ENCODE measurements around the gene TAB2. TPM values are rescaled to one million over a fixed set of nuclear protein-coding genes. Genes with fewer than 3 reads are reported as not detected.

The TAB2 gene
- total RNA-seq, 4 donors from 2014 or later = 48.2 to 84.6 (median 52.8) TPM

- TF ChIP-seq POLR2A (IDR thresholded peaks at IDR 0.05) (no peak), CTCF (IDR thresholded peaks at IDR 0.05) (no peak)
- Histone ChIP-seq H3K27ac (no peak overlapping the region), H3K36me3 (peaks cover 0 to 7% (median 0%) of the 10 kb centered on the region in 3 donors), H3K27me3 (no peaks in the 10 kb centered on the region), H3K4me3 (no peak overlapping the region), H3K4me1 (no peaks in the 10 kb centered on the region), H3K9me3 (no peaks in the 10 kb centered on the region)
- no peak for DNase-seq
Measured at GRCh38 chr6:149393002-149393679, 75.6 kb downstream of the TAB2 start.

DNA sequence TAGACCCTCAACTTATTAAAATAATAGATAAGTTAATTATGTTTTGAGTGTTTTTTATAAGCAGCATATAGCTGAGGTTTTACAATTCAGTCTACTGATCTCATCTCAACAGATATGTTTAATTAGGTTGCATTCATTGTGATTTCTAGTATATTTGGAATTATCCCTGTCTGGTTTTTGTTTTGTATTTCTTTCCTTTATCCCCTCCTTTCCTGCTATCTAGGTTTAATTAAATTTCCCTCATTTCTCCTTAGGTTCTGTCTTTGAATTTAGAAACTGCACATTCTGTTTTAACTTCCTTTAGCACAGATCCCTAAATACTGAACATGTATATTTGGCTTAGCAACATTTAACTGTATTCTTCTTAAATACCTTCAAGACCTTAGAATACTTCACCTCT lies 77.7 kb downstream of the TAB2 start:
- Histone ChIP-seq H3K9me3 (no peaks in the 10 kb centered on the region), H3K27ac (no peak overlapping the region), H3K4me1 (no peaks in the 10 kb centered on the region), H3K36me3 (peaks cover 0 to 22% (median 0%) of the 10 kb centered on the region in 3 donors), H3K27me3 (no peaks in the 10 kb centered on the region), H3K4me3 (no peak overlapping the region)
- no peak for TF ChIP-seq POLR2A (IDR thresholded peaks at IDR 0.05)
- no peak for TF ChIP-seq CTCF (IDR thresholded peaks at IDR 0.05)
- DNase-seq = no peak

GRCh38 chr6:149397384-149397783 lies 79.9 kb downstream of the TAB2 start:
- DNase-seq = no peak
- TF ChIP-seq CTCF (IDR thresholded peaks at IDR 0.05) (no peak), POLR2A (IDR thresholded peaks at IDR 0.05) (no peak)
- Histone ChIP-seq H3K27me3 (no peaks in the 10 kb centered on the region), H3K27ac (no peak overlapping the region), H3K36me3 (peaks cover 0 to 28% (median 0%) of the 10 kb centered on the region in 3 donors), H3K4me3 (no peak overlapping the region), H3K9me3 (no peaks in the 10 kb centered on the region), H3K4me1 (no peaks in the 10 kb centered on the region)

DNA sequence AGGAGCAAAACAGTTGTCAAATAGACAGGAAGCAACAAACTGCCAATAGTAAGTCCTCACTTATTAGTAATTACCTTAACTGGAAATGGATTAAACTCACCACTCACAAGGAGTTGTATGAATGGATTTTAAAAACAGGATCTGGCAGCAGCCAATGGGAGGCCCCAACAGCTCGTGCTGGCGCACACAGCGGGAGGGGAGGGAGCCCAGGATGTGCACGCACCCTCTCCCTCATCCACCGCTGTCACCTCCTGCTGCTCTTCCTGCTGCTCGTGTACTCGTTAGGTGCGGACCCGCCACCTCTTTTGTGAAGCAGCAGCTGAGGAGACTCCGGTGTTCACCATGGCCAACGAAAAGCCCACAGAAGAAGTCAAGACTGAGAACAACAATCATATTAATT lies 82.5 kb downstream of the TAB2 start, which contains the start of gene SUMO4:
Gene SUMO4 (plus strand): TSS at position 213 of the 400 bp plus-strand sequence. CDS start 130 bp downstream, at position 343.
- peaks cover 0 to 33% (median 0%) of the 10 kb centered on the region in 3 donors for H3K36me3 ChIP-seq
- H3K4me1 ChIP-seq = no peaks in the 10 kb centered on the region
- TF ChIP-seq CTCF (IDR thresholded peaks at IDR 0.05) = no peak
- TF ChIP-seq POLR2A (IDR thresholded peaks at IDR 0.05) = no peak
- no peak within 1 kb of the TSS for H3K27ac ChIP-seq
- H3K4me3 ChIP-seq = no peak within 1 kb of the TSS
- no peak for DNase-seq
- H3K27me3 ChIP-seq = no peaks in the 10 kb centered on the region
- no peaks in the 10 kb centered on the region for H3K9me3 ChIP-seq

- no peaks in the 10 kb centered on the region for H3K4me1 ChIP-seq
- no peak for DNase-seq
- H3K9me3 ChIP-seq = no peaks in the 10 kb centered on the region
- no peak for TF ChIP-seq CTCF (IDR thresholded peaks at IDR 0.05)
- no peak for TF ChIP-seq POLR2A (IDR thresholded peaks at IDR 0.05)
- H3K27ac ChIP-seq = no peak overlapping the region
- peaks cover 0 to 23% (median 0%) of the 10 kb centered on the region in 3 donors for H3K36me3 ChIP-seq
- no peak overlapping the region for H3K4me3 ChIP-seq
- no peaks in the 10 kb centered on the region for H3K27me3 ChIP-seq
Measured at GRCh38 chr6:149403534-149403933, 86.0 kb downstream of the TAB2 start.
